Measurements from ENCODE around the gene GRM8.

GRCh38 chr7:127233630-127234029, 19.1 kb downstream of the GRM8 start:
- no peak for TF ChIP-seq CTCF (conservative IDR thresholded peaks at IDR 0.05; ENCODE audit: low read depth, low read length)
- TF ChIP-seq EZH2 (IDR thresholded peaks at IDR 0.05; ENCODE audit: borderline replicate concordance, low read depth, low read length, poor library complexity, severe bottlenecking) = no peak
